GM18868 (cell line): ENCODE results near the gene GREM2.

Source experiments
- ATAC-seq: cut with Tn5 transposase; IDR thresholded peaks from one replicate; pipeline ENCODE4 v1.9.1; 2021; ENCODE audit warnings: mild to moderate bottlenecking, moderate library complexity; ENCODE audit not compliant: unreplicated experiment

GREM2 gene

GRCh38 chr1:240611228-240611618 lies 732 bp downstream of the GREM2 start:
- ATAC-seq: no peak

- no peak for ATAC-seq
These were observed 1.3 kb downstream of the GREM2 start for GRCh38 chr1:240610636-240611035.

- no peak for ATAC-seq
These were observed 2.4 kb downstream of the GREM2 start for GRCh38 chr1:240609527-240610060.

GRCh38 chr1:240608707-240609106 lies 3.2 kb downstream of the GREM2 start:
- ATAC-seq: no peak

- no peak for ATAC-seq
These were observed 4.9 kb downstream of the GREM2 start for GRCh38 chr1:240607006-240607405.

- no peak for ATAC-seq
These were observed 9.8 kb downstream of the GREM2 start for GRCh38 chr1:240602189-240602588.

GRCh38 chr1:240599830-240600229 lies 12.1 kb downstream of the GREM2 start:
- no peak for ATAC-seq

GRCh38 chr1:240599299-240599698 lies 12.7 kb downstream of the GREM2 start:
- no peak for ATAC-seq

- ATAC-seq: no peak
These were observed 13.5 kb downstream of the GREM2 start for GRCh38 chr1:240598216-240599001.

GRCh38 chr1:240597153-240597745 lies 14.7 kb downstream of the GREM2 start:
- ATAC-seq: no peak

- no peak for ATAC-seq
These were observed 16.5 kb downstream of the GREM2 start for GRCh38 chr1:240595476-240595875.

- no peak for ATAC-seq
These were observed 20.4 kb downstream of the GREM2 start for GRCh38 chr1:240591564-240591963.

GRCh38 chr1:240591078-240591477 lies 20.9 kb downstream of the GREM2 start:
- no peak for ATAC-seq

GRCh38 chr1:240589585-240590110 lies 22.3 kb downstream of the GREM2 start:
- no peak for ATAC-seq

- ATAC-seq: no peak
These were observed 25.9 kb downstream of the GREM2 start for GRCh38 chr1:240586006-240586405.

- no peak for ATAC-seq
These were observed 29.0 kb downstream of the GREM2 start for GRCh38 chr1:240582953-240583352.

- ATAC-seq: no peak
These were observed 32.4 kb downstream of the GREM2 start for GRCh38 chr1:240579511-240579910.

GRCh38 chr1:240577095-240577494 lies 34.9 kb downstream of the GREM2 start:
- no peak for ATAC-seq

- peak; percentile 61 for ATAC-seq
These were observed 35.8 kb downstream of the GREM2 start for GRCh38 chr1:240575981-240576662.

- ATAC-seq: no peak
These were observed 39.6 kb downstream of the GREM2 start for GRCh38 chr1:240572328-240572727.

- no peak for ATAC-seq
These were observed 40.2 kb downstream of the GREM2 start for GRCh38 chr1:240571782-240572181.

- ATAC-seq: no peak
These were observed 44.9 kb downstream of the GREM2 start for GRCh38 chr1:240567066-240567465.
